GM12878 (cell line): ENCODE measurements around the gene MALRD1.

Experiments
- LARP7 ChIP-seq: fragments of 450-650 bp; IDR thresholded peaks from 2 replicates; pipeline ENCODE4 v1.6.1; 2017; ENCODE audit warnings: mild to moderate bottlenecking
- USF2 ChIP-seq: IDR thresholded peaks from 2 replicates; pipeline ENCODE4 v1.6.1; 2011; ENCODE audit warnings: low read depth, low read length, improper control_type of control experiment, borderline replicate concordance

- TF ChIP-seq LARP7 (no peak), USF2 (no peak)
These were observed 724.4 kb downstream of the MALRD1 start for GRCh38 chr10:19772972-19773371.
